Uterus (tissue), 4 donors: ENCODE data around the gene FTH1. TPM values are rescaled to one million over a fixed set of nuclear protein-coding genes. Genes with fewer than 3 reads are reported as not detected.

ENCODE experiments used
- DNase-seq, 2 donors: peaks; one replicate each; pipeline ENCODE4 v3.0.0-alpha.2; 2019 to 2020
- H3K27ac ChIP-seq, 2 donors: fragments of 200-600 bp; sonication (generic); 1 replicate in 1 of 2; 2 replicates in 1 of 2; pipeline ENCODE4 v1.5.1; 2016 to 2018
- H3K27me3 ChIP-seq, 2 donors: fragments of 200-600 bp; sonication (generic); one replicate each; pipeline ENCODE4 v1.5.1; 2018 to 2019; ENCODE audit warnings: control low read depth in 1 of 2
- H3K36me3 ChIP-seq, 2 donors: fragments of 200-600 bp; sonication (generic); one replicate each; pipeline ENCODE4 v1.5.1; 2019; ENCODE audit warnings: control low read depth in 1 of 2
- H3K4me1 ChIP-seq, 2 donors: fragments of 200-600 bp; sonication (generic); one replicate each; pipeline ENCODE4 v1.5.1; 2018 to 2019; ENCODE audit warnings: control low read depth in 1 of 2
- H3K4me3 ChIP-seq, 2 donors: fragments of 200-600 bp; sonication (generic); 1 replicate in 1 of 2; 2 replicates in 1 of 2; pipeline ENCODE4 v1.5.1; 2018 to 2019; ENCODE audit warnings: mild to moderate bottlenecking in 1 of 2
- H3K9me3 ChIP-seq, 2 donors: fragments of 200-600 bp; sonication (generic); one replicate each; pipeline ENCODE4 v1.5.1; 2019; ENCODE audit warnings: control low read depth in 1 of 2
- POLR2A ChIP-seq, 2 donors: fragments of 450-650 bp; IDR thresholded peaks; one replicate each; pipeline ENCODE4 v1.6.1; 2016; ENCODE audit warnings: antibody characterized with exemption in 2 of 2, mild to moderate bottlenecking in 1 of 2, moderate library complexity in 1 of 2
- intact Hi-C: fragments of 100-400 bp; cut with DNase I; formaldehyde crosslinking; loops from one replicate; pipeline ENCODE4 v1.15.1; 2023; ENCODE audit warnings: low total_unique reads
- total RNA-seq, 4 donors: library from RNA; depleted of rRNA in 3 of 4; stranded (reverse); fragments of >200 nt in 3 of 4; gene quantifications; one replicate each; pipeline versions ENCODE4 v1.1.0 to v1.2.4, GENCODE V29; 2014 to 2023
- TF ChIP-seq, protein P1 (sequence below), 4 experiments: fragments of 200-600 bp in 2 of 4; fragments of 450-650 bp in 2 of 4; sonication (generic) in 2 of 4; IDR thresholded peaks; one replicate each; pipeline ENCODE4 v1.5.1; 2016 to 2019; ENCODE audit warnings: antibody characterized with exemption in 4 of 4, mild to moderate bottlenecking in 2 of 4, moderate library complexity in 1 of 4
- donor health status: DM: yes; HTN: yes; CAD: no.

FTH1 gene
- 1,000 to 10,000 TPM in 3 of 4 donors, 100 to 1,000 TPM in 1; 402 to 1,927 (median 1,615) TPM for total RNA-seq

DNA sequence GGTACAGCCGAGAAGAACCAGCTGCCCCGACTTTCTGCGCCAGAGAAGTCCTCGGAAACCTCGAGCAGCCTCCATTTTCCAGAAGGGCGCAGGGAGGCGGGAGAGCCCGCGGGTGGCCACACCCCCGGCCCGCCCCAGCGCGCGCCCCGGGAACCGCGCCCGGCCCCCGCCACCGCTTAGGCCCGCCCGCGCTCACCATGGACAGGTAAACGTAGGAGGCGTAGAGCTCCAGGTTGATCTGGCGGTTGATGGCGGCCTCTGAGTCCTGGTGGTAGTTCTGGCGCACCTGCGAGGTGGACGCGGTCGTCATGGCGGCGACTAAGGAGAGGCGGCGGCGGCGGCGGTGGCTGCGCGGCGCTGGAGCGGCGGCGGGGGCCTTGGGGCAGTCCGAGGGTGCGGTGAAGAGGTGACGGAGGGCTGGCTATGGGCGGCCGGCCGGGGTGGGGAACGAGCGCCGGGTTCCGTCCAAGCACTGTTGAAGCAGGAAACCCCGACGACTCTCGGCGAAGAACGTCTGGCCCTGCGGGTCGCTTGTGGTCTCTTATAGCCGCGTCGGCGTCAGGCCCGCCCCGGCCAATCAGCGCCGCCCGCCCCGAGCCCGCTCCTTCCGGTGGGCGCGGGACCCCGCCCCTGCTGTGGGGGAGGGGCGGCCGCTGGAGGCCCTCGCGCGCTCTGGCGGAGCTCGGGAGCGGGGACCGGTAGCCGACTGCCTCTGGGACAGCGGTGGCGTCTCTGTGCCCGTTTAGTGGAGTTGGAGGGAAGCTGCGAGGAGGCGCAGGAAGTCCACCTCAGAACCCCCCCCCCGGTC, at the start of gene FTH1:
TSS of gene FTH1 (minus strand) at position 519 of the 808 bp plus-strand sequence. CDS start at position 310, 209 bp downstream.
- peak; percentile 91 to 94 for DNase-seq
- Histone ChIP-seq H3K4me3 (peak within 1 kb of the TSS; percentile 67 to 95), H3K27me3 (no peaks in the 10 kb centered on the region), H3K4me1 (peaks cover 15 to 21% of the 10 kb centered on the region in 2 donors), H3K27ac (peak within 1 kb of the TSS; percentile 100), H3K9me3 (no peaks in the 10 kb centered on the region), H3K36me3 (no peaks in the 10 kb centered on the region)
- intact Hi-C loops: no loop called here
- TF ChIP-seq, protein P1, sequence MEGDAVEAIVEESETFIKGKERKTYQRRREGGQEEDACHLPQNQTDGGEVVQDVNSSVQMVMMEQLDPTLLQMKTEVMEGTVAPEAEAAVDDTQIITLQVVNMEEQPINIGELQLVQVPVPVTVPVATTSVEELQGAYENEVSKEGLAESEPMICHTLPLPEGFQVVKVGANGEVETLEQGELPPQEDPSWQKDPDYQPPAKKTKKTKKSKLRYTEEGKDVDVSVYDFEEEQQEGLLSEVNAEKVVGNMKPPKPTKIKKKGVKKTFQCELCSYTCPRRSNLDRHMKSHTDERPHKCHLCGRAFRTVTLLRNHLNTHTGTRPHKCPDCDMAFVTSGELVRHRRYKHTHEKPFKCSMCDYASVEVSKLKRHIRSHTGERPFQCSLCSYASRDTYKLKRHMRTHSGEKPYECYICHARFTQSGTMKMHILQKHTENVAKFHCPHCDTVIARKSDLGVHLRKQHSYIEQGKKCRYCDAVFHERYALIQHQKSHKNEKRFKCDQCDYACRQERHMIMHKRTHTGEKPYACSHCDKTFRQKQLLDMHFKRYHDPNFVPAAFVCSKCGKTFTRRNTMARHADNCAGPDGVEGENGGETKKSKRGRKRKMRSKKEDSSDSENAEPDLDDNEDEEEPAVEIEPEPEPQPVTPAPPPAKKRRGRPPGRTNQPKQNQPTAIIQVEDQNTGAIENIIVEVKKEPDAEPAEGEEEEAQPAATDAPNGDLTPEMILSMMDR (IDR thresholded peaks at IDR 0.05): peak in 2 of 4 experiments; percentile 2 to 34
- TF ChIP-seq POLR2A (IDR thresholded peaks at IDR 0.05): peak; percentile 97 to 100

DNA sequence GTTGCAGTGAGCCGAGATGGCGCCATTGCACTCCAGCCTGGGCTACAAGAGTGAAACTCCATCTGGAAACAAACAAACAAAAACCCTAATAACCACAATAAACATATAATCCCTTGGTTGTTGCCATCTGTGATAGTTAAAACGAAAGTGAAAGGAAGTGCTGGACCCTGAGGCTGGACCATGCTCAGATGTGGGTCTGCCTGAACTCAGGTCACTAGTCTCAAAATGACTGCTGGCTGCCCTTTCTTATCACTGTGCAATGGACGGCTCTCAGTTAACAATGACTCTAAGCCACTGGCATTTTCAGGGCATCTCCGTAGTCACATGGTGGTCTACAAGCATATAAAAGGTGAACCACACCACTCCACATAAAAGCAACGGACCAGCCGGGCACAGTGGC, 48.2 kb upstream of the FTH1 start:
- Histone ChIP-seq H3K27me3 (no peaks in the 10 kb centered on the region), H3K36me3 (no peaks in the 10 kb centered on the region), H3K4me1 (no peaks in the 10 kb centered on the region), H3K27ac (no peak overlapping the region), H3K9me3 (no peaks in the 10 kb centered on the region), H3K4me3 (no peak overlapping the region)
- intact Hi-C loops: no loop called here
- TF ChIP-seq, protein P1 (IDR thresholded peaks at IDR 0.05): no peak
- no peak for TF ChIP-seq POLR2A (IDR thresholded peaks at IDR 0.05)
- DNase-seq: no peak

DNA sequence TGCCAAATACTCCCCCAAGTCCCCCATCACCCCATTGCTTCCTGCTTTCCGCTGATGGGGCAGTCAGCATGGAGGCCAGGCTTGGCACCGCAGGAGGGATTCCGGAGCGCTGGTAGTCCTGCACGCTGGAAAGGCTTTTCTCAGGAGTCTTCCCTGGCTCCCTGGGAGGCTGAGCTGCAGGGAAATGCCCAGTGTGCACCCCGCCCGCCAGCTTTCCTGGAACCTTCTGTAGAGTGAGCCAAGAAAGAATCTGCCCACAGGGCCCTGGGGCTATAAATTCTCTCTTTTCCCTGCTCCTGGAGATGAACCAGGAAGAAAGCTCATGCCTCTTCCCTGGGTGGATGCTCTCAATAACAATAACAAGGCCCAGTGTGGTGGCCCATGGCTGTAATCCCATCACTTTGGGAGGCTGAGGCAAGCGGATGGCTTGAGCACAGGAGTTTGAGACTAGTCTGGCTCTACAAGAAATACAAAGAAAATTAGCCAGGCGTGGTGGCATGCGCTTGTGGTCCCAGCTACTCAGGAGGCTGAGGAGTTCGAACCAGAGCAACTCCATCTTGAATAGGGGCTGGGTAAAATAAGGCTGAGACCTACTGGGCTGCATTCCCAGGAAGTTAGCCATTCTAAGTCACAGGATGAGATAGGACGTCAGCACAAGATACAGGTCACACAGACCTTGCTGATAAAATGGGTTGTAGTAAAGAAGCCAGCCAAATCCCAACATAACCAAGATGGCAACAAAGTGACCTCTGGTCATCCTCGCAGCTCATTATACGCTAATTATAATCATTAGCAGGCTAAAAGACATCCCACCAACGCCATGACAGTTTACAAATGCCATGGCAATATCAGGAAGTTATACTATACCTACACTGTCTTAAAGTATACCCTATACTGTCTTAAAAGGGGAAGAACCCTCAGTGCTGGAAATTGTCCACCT, 46.4 kb upstream of the FTH1 start:
- no peaks in the 10 kb centered on the region for H3K9me3 ChIP-seq
- H3K4me3 ChIP-seq: no peak overlapping the region
- H3K27ac ChIP-seq: peak overlapping the region in 1 of 2 donors; percentile 44
- H3K36me3 ChIP-seq: no peaks in the 10 kb centered on the region
- TF ChIP-seq, protein P1 (IDR thresholded peaks at IDR 0.05): no peak
- no peak for TF ChIP-seq POLR2A (IDR thresholded peaks at IDR 0.05)
- intact Hi-C loops: no loop called here
- H3K27me3 ChIP-seq: no peaks in the 10 kb centered on the region
- no peaks in the 10 kb centered on the region for H3K4me1 ChIP-seq
- DNase-seq: peak; percentile 35 to 57

DNA sequence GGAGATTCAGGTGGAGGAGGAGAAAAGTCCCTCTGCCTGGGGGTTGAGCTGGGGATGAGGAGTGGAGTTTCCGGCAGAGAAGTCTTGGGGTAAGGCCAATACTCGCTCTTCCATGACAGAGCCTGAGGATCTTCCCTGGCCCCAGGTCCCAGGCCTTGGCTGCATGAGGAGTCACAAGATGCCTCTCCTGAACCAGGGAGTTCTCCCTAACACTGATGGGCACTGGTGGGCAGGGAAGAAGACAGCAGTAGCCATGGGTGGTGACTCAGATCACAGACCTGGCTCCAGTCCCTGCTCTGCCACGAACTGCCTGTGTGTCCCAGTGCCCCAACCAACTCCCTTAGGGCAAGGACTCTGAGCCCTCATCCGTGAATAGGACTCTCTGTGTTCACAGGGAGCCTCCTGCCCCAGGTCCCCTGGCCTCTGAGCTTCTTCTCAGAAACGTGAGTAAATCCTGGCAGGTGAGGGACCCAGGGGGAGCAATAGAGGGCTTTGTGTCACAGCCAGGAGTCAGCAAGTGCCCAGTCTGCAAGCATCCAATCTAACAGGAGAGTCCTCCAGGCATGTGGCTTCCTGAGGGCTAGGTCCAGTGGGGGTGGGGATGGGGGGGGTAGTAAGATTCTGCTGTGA, 45.5 kb upstream of the FTH1 start:
- intact Hi-C loops: no loop called here
- Histone ChIP-seq H3K9me3 (no peaks in the 10 kb centered on the region), H3K27me3 (no peaks in the 10 kb centered on the region), H3K4me3 (no peak overlapping the region), H3K27ac (peak overlapping the region in 1 of 2 donors; percentile 44), H3K4me1 (no peaks in the 10 kb centered on the region), H3K36me3 (no peaks in the 10 kb centered on the region)
- DNase-seq: peak in 1 of 2 donors; percentile 24
- no peak for TF ChIP-seq POLR2A (IDR thresholded peaks at IDR 0.05)

DNA sequence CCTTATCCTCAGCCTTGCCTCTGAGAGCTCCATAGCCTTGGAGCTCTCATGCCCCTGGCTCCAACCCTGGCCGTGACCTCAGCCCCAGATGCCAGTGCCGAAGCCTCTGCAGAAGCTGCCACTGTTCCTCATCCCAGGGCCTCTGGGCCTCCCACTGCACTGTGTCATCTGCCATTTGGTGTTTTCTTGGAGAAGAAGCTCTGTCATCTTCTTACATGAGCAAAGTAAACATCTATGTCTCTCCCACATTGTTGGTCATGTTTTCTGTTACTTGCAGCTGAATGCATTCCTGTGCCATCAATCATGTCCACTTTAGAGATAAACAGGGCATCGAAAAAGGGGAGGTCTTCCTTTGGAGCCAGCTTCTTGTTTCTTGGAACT, 45.0 kb upstream of the FTH1 start:
- intact Hi-C loops: no loop called here
- TF ChIP-seq POLR2A (IDR thresholded peaks at IDR 0.05): no peak
- TF ChIP-seq, protein P1 (IDR thresholded peaks at IDR 0.05): no peak
- H3K9me3 ChIP-seq: no peaks in the 10 kb centered on the region
- H3K27me3 ChIP-seq: no peaks in the 10 kb centered on the region
- H3K4me3 ChIP-seq: no peak overlapping the region
- DNase-seq: no peak
- H3K27ac ChIP-seq: no peak overlapping the region
- H3K4me1 ChIP-seq: no peaks in the 10 kb centered on the region
- no peaks in the 10 kb centered on the region for H3K36me3 ChIP-seq
